H1 (cell line): ENCODE results near the gene GOLGA6C. TPM values are rescaled to one million over a fixed set of nuclear protein-coding genes. Genes with fewer than 3 reads are reported as not detected.

ENCODE experiments used
- EZH2 ChIP-seq: fragments of 200-600 bp; sonication (generic); IDR thresholded peaks from 2 replicates; pipeline ENCODE4 v1.7.1; 2012; ENCODE audit warnings: low read depth, mild to moderate bottlenecking, moderate library complexity, low read length, inconsistent platforms; ENCODE audit not compliant: severe bottlenecking
- POU5F1 ChIP-seq: IDR thresholded peaks from 2 replicates; pipeline ENCODE4 v1.6.1; 2011; ENCODE audit warnings: low read depth, mild to moderate bottlenecking, low read length, moderate library complexity
- RNF2 ChIP-seq: fragments of 200-900, 300-1000 bp; sonication (generic); IDR thresholded peaks from 2 replicates; pipeline ENCODE4 v1.7.1; 2016; ENCODE audit warnings: borderline replicate concordance, low read depth, mild to moderate bottlenecking, antibody characterized with exemption, low read length; ENCODE audit not compliant: poor library complexity, severe bottlenecking; ENCODE audit errors: missing control alignments
- SAP30 ChIP-seq: fragments of 300-600 bp; sonication (generic); IDR thresholded peaks from 2 replicates; pipeline ENCODE4 v1.7.1; 2012; ENCODE audit warnings: low read length, moderate library complexity, mild to moderate bottlenecking, inconsistent platforms; ENCODE audit not compliant: insufficient read depth, insufficient replicate concordance
- SIX5 ChIP-seq: IDR thresholded peaks from 2 replicates; pipeline ENCODE4 v1.6.1; 2011; ENCODE audit warnings: mild to moderate bottlenecking, low read depth, low read length
- SP1 ChIP-seq: IDR thresholded peaks from 2 replicates; pipeline ENCODE4 v1.6.1; 2011; ENCODE audit warnings: low read depth, low read length
- polyA plus RNA-seq, 7 experiments: library from polyadenylated mRNA; depleted of rRNA in 3 of 7; stranded (reverse) in 5 of 7; unstranded in 2 of 7; fragments of >200 nt in 5 of 7; fragments of 200-250 nt in 2 of 7; gene quantifications; 1 replicate in 5 of 7; 2 replicates in 1 of 7; 4 replicates in 1 of 7; pipeline versions ENCODE4 v1.2.1 to v1.2.3, GENCODE V29; 2011 to 2013; ENCODE audit warnings: missing spikeins in 2 of 7, mixed read lengths in 2 of 7
- total RNA-seq: library from RNA; stranded (reverse); fragmentation: NEBNext Ultra II Directional; extraction: Animal tissue kit (Norgen Biotek cat#: 25700); gene quantifications from 2 replicates; pipeline ENCODE4 v1.2.1, GENCODE V29; 2021
- TF ChIP-seq, protein P1 (sequence below): fragments of 300-600 bp; sonication (generic); IDR thresholded peaks from 2 replicates; pipeline ENCODE4 v1.7.1; 2012; ENCODE audit warnings: low read length, moderate library complexity, mild to moderate bottlenecking, inconsistent platforms; ENCODE audit not compliant: insufficient replicate concordance
- TF ChIP-seq, protein P2 (sequence below): IDR thresholded peaks from 2 replicates; pipeline ENCODE4 v1.6.1; 2012; ENCODE audit warnings: inconsistent platforms

GOLGA6C gene
- total and polyA plus RNA-seq, 2 of the 8 experiments (the other 6 are each of a cell fraction or from before 2014, with no cell fraction given): 0.14 to 0.35 TPM

- TF ChIP-seq, protein P1, sequence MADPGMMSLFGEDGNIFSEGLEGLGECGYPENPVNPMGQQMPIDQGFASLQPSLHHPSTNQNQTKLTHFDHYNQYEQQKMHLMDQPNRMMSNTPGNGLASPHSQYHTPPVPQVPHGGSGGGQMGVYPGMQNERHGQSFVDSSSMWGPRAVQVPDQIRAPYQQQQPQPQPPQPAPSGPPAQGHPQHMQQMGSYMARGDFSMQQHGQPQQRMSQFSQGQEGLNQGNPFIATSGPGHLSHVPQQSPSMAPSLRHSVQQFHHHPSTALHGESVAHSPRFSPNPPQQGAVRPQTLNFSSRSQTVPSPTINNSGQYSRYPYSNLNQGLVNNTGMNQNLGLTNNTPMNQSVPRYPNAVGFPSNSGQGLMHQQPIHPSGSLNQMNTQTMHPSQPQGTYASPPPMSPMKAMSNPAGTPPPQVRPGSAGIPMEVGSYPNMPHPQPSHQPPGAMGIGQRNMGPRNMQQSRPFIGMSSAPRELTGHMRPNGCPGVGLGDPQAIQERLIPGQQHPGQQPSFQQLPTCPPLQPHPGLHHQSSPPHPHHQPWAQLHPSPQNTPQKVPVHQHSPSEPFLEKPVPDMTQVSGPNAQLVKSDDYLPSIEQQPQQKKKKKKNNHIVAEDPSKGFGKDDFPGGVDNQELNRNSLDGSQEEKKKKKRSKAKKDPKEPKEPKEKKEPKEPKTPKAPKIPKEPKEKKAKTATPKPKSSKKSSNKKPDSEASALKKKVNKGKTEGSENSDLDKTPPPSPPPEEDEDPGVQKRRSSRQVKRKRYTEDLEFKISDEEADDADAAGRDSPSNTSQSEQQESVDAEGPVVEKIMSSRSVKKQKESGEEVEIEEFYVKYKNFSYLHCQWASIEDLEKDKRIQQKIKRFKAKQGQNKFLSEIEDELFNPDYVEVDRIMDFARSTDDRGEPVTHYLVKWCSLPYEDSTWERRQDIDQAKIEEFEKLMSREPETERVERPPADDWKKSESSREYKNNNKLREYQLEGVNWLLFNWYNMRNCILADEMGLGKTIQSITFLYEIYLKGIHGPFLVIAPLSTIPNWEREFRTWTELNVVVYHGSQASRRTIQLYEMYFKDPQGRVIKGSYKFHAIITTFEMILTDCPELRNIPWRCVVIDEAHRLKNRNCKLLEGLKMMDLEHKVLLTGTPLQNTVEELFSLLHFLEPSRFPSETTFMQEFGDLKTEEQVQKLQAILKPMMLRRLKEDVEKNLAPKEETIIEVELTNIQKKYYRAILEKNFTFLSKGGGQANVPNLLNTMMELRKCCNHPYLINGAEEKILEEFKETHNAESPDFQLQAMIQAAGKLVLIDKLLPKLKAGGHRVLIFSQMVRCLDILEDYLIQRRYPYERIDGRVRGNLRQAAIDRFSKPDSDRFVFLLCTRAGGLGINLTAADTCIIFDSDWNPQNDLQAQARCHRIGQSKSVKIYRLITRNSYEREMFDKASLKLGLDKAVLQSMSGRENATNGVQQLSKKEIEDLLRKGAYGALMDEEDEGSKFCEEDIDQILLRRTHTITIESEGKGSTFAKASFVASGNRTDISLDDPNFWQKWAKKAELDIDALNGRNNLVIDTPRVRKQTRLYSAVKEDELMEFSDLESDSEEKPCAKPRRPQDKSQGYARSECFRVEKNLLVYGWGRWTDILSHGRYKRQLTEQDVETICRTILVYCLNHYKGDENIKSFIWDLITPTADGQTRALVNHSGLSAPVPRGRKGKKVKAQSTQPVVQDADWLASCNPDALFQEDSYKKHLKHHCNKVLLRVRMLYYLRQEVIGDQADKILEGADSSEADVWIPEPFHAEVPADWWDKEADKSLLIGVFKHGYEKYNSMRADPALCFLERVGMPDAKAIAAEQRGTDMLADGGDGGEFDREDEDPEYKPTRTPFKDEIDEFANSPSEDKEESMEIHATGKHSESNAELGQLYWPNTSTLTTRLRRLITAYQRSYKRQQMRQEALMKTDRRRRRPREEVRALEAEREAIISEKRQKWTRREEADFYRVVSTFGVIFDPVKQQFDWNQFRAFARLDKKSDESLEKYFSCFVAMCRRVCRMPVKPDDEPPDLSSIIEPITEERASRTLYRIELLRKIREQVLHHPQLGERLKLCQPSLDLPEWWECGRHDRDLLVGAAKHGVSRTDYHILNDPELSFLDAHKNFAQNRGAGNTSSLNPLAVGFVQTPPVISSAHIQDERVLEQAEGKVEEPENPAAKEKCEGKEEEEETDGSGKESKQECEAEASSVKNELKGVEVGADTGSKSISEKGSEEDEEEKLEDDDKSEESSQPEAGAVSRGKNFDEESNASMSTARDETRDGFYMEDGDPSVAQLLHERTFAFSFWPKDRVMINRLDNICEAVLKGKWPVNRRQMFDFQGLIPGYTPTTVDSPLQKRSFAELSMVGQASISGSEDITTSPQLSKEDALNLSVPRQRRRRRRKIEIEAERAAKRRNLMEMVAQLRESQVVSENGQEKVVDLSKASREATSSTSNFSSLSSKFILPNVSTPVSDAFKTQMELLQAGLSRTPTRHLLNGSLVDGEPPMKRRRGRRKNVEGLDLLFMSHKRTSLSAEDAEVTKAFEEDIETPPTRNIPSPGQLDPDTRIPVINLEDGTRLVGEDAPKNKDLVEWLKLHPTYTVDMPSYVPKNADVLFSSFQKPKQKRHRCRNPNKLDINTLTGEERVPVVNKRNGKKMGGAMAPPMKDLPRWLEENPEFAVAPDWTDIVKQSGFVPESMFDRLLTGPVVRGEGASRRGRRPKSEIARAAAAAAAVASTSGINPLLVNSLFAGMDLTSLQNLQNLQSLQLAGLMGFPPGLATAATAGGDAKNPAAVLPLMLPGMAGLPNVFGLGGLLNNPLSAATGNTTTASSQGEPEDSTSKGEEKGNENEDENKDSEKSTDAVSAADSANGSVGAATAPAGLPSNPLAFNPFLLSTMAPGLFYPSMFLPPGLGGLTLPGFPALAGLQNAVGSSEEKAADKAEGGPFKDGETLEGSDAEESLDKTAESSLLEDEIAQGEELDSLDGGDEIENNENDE: no peak
- TF ChIP-seq SP1 (no peak), RNF2 (no peak), EZH2 (no peak), SIX5 (no peak), POU5F1 (no peak), SAP30 (no peak)
- TF ChIP-seq, protein P2, sequence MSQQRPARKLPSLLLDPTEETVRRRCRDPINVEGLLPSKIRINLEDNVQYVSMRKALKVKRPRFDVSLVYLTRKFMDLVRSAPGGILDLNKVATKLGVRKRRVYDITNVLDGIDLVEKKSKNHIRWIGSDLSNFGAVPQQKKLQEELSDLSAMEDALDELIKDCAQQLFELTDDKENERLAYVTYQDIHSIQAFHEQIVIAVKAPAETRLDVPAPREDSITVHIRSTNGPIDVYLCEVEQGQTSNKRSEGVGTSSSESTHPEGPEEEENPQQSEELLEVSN: no peak
Observed at GRCh38 chr15:75215107-75216004, 42.8 kb upstream of the GOLGA6C start (continued).
